ENCODE results near the gene SPAG9.
"Not testable (repeated sequence)": the region's sequence is repeated elsewhere in the genome, so short reads cannot be mapped to it uniquely, and the experiment has no call there.

SPAG9 gene

GRCh38 chr17:51097708-51098446 lies 22.8 kb downstream of the SPAG9 start:
- ChIA-PET POLR2A (interaction anchor here (1.0 kb wide), 1 partner anchor 55 kb away, joined by 3 read pairs; the partner anchor contains the start of gene NME1), CTCF (no interaction called here)
- TF ChIP-seq LEF1 (IDR thresholded peaks at IDR 0.05; ENCODE audit: borderline replicate concordance) (no peak), FOXA1 (IDR thresholded peaks at IDR 0.05) (no peak), CTBP1 (IDR thresholded peaks at IDR 0.05; ENCODE audit: borderline replicate concordance) (no peak), ZNF384 (IDR thresholded peaks at IDR 0.05) (no peak), PKNOX1 (IDR thresholded peaks at IDR 0.05) (no peak), TARDBP (IDR thresholded peaks at IDR 0.05) (no peak), FOXM1 (IDR thresholded peaks at IDR 0.05; ENCODE audit: borderline replicate concordance) (no peak), SUZ12 (IDR thresholded peaks at IDR 0.05) (no peak), ELF4 (IDR thresholded peaks at IDR 0.05) (no peak), FOXK2 (IDR thresholded peaks at IDR 0.05) (no peak), SP1 (IDR thresholded peaks at IDR 0.05) (no peak), NFRKB (IDR thresholded peaks at IDR 0.05) (no peak), BHLHE40 (IDR thresholded peaks at IDR 0.05; ENCODE audit: borderline replicate concordance) (no peak), ARNT (IDR thresholded peaks at IDR 0.05) (no peak), L3MBTL2 (conservative IDR thresholded peaks at IDR 0.05) (no peak), HDGF (IDR thresholded peaks at IDR 0.05; ENCODE audit: borderline replicate concordance) (no peak)
- no peak for DNase-seq (ENCODE audit: extremely low spot score)

- no peak for DNase-seq (ENCODE audit: extremely low spot score)
- CTCF ChIA-PET: interaction anchor here (0.6 kb wide), 1 partner anchor 619 kb away, joined by 3 read pairs; no protein-coding TSS in a partner anchor
- POLR2A ChIA-PET: no interaction called here
- no peak for TF ChIP-seq BHLHE40 (IDR thresholded peaks at IDR 0.05; ENCODE audit: borderline replicate concordance)
- no peak for TF ChIP-seq ARNT (IDR thresholded peaks at IDR 0.05)
- TF ChIP-seq SUZ12 (IDR thresholded peaks at IDR 0.05): no peak
- TF ChIP-seq HDGF (IDR thresholded peaks at IDR 0.05; ENCODE audit: borderline replicate concordance): no peak
- peak; percentile 75 for TF ChIP-seq ZNF384 (IDR thresholded peaks at IDR 0.05)
- no peak for TF ChIP-seq L3MBTL2 (conservative IDR thresholded peaks at IDR 0.05)
Measured at GRCh38 chr17:51091635-51092034, 29.0 kb downstream of the SPAG9 start.

- POLR2A ChIA-PET; DNase-seq (ENCODE audit: extremely low spot score): not testable (repeated sequence)
- CTCF ChIA-PET: interaction anchor here (0.6 kb wide), 1 partner anchor 474 kb away, joined by 3 read pairs; no protein-coding TSS in a partner anchor
Measured at GRCh38 chr17:51088868-51089267, 31.8 kb downstream of the SPAG9 start.

GRCh38 chr17:51088287-51088686 lies 32.4 kb downstream of the SPAG9 start:
- POLR2A ChIA-PET: interaction anchor here (0.6 kb wide), 1 partner anchor 887 kb away, joined by 3 read pairs; the partner anchor contains the start of gene COL1A1
- CTCF ChIA-PET: interaction anchor here (0.6 kb wide), 1 partner anchor 474 kb away, joined by 3 read pairs; no protein-coding TSS in a partner anchor
- DNase-seq (ENCODE audit: extremely low spot score): no peak
- no peak for TF ChIP-seq FOXK2 (IDR thresholded peaks at IDR 0.05)
- TF ChIP-seq FOXA1 (IDR thresholded peaks at IDR 0.05): no peak
- TF ChIP-seq SUZ12 (IDR thresholded peaks at IDR 0.05): no peak
- TF ChIP-seq HDGF (IDR thresholded peaks at IDR 0.05; ENCODE audit: borderline replicate concordance): no peak
- TF ChIP-seq NFRKB (IDR thresholded peaks at IDR 0.05): no peak
- no peak for TF ChIP-seq TARDBP (IDR thresholded peaks at IDR 0.05)
- no peak for TF ChIP-seq FOXM1 (IDR thresholded peaks at IDR 0.05; ENCODE audit: borderline replicate concordance)
- no peak for TF ChIP-seq ARNT (IDR thresholded peaks at IDR 0.05)
- TF ChIP-seq PKNOX1 (IDR thresholded peaks at IDR 0.05): no peak
- no peak for TF ChIP-seq L3MBTL2 (conservative IDR thresholded peaks at IDR 0.05)
- TF ChIP-seq CTBP1 (IDR thresholded peaks at IDR 0.05; ENCODE audit: borderline replicate concordance): no peak
- TF ChIP-seq ELF4 (IDR thresholded peaks at IDR 0.05): no peak
- no peak for TF ChIP-seq BHLHE40 (IDR thresholded peaks at IDR 0.05; ENCODE audit: borderline replicate concordance)
- no peak for TF ChIP-seq LEF1 (IDR thresholded peaks at IDR 0.05; ENCODE audit: borderline replicate concordance)

- DNase-seq (ENCODE audit: extremely low spot score): no peak
- ChIA-PET CTCF (interaction anchor here (0.6 to 0.8 kb wide), 3 partner anchors 301 to 571 kb away, joined by 3 read pairs; no protein-coding TSS in a partner anchor), POLR2A (no interaction called here)
- TF ChIP-seq FOXM1 (IDR thresholded peaks at IDR 0.05; ENCODE audit: borderline replicate concordance) (no peak), CTBP1 (IDR thresholded peaks at IDR 0.05; ENCODE audit: borderline replicate concordance) (no peak), BHLHE40 (IDR thresholded peaks at IDR 0.05; ENCODE audit: borderline replicate concordance) (no peak), ELF4 (IDR thresholded peaks at IDR 0.05) (no peak), SP1 (IDR thresholded peaks at IDR 0.05) (no peak), SUZ12 (IDR thresholded peaks at IDR 0.05) (no peak), ZNF384 (IDR thresholded peaks at IDR 0.05) (no peak), LEF1 (IDR thresholded peaks at IDR 0.05; ENCODE audit: borderline replicate concordance) (no peak), FOXK2 (IDR thresholded peaks at IDR 0.05) (no peak)
Measured at GRCh38 chr17:51087072-51087757, 33.5 kb downstream of the SPAG9 start.

- ChIA-PET CTCF (interaction anchor here (0.5 kb wide), 1 partner anchor 19 kb away, joined by 3 read pairs; no protein-coding TSS in a partner anchor), POLR2A (no interaction called here)
- TF ChIP-seq HDGF (IDR thresholded peaks at IDR 0.05; ENCODE audit: borderline replicate concordance) (no peak), NFRKB (IDR thresholded peaks at IDR 0.05) (no peak), FOXM1 (IDR thresholded peaks at IDR 0.05; ENCODE audit: borderline replicate concordance) (no peak), ARNT (IDR thresholded peaks at IDR 0.05) (no peak), FOXA1 (IDR thresholded peaks at IDR 0.05) (no peak), PKNOX1 (IDR thresholded peaks at IDR 0.05) (no peak), LEF1 (IDR thresholded peaks at IDR 0.05; ENCODE audit: borderline replicate concordance) (no peak), SUZ12 (IDR thresholded peaks at IDR 0.05) (no peak), TARDBP (IDR thresholded peaks at IDR 0.05) (no peak), FOXK2 (IDR thresholded peaks at IDR 0.05) (no peak), ELF4 (IDR thresholded peaks at IDR 0.05) (no peak), ZNF384 (IDR thresholded peaks at IDR 0.05) (no peak), SP1 (IDR thresholded peaks at IDR 0.05) (no peak), L3MBTL2 (conservative IDR thresholded peaks at IDR 0.05) (no peak), BHLHE40 (IDR thresholded peaks at IDR 0.05; ENCODE audit: borderline replicate concordance) (no peak)
- no peak for DNase-seq (ENCODE audit: extremely low spot score)
Measured at GRCh38 chr17:51085150-51085805, 35.4 kb downstream of the SPAG9 start.

Data from HEK293T (cell line).